GM12801 (cell line): Measurements from ENCODE around the gene ALPI.

Experiments used
- TF ChIP-seq, protein P1 (sequence below): IDR thresholded peaks from one replicate; pipeline ENCODE4 v1.5.1; 2011; ENCODE audit warnings: control low read depth; ENCODE audit not compliant: insufficient read length; ENCODE audit errors: extremely low read depth

Gene ALPI

GRCh38 chr2:232463701-232464543, 8.0 kb downstream of the ALPI start:
- TF ChIP-seq, protein P1, sequence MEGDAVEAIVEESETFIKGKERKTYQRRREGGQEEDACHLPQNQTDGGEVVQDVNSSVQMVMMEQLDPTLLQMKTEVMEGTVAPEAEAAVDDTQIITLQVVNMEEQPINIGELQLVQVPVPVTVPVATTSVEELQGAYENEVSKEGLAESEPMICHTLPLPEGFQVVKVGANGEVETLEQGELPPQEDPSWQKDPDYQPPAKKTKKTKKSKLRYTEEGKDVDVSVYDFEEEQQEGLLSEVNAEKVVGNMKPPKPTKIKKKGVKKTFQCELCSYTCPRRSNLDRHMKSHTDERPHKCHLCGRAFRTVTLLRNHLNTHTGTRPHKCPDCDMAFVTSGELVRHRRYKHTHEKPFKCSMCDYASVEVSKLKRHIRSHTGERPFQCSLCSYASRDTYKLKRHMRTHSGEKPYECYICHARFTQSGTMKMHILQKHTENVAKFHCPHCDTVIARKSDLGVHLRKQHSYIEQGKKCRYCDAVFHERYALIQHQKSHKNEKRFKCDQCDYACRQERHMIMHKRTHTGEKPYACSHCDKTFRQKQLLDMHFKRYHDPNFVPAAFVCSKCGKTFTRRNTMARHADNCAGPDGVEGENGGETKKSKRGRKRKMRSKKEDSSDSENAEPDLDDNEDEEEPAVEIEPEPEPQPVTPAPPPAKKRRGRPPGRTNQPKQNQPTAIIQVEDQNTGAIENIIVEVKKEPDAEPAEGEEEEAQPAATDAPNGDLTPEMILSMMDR = no peak

DNA sequence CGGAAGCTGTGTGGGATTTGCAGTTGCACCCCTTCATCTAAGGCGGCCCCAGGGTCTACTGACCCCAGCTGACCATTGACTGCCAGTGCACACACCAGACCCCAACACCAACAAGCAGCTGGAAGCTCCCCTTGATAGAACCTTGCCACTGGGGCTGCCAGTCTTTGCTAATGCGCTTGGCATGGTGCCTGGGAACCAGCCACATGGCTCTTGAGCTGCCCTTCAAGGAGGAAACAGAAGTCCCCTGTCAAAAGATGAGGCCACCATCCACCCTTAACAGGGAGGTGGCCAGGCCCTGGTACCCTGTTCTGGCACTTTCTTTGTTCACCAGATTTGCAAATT, 8.6 kb downstream of the ALPI start:
- TF ChIP-seq, protein P1 = no peak

GRCh38 chr2:232465061-232465460, 9.1 kb downstream of the ALPI start:
- TF ChIP-seq, protein P1 = no peak

DNA sequence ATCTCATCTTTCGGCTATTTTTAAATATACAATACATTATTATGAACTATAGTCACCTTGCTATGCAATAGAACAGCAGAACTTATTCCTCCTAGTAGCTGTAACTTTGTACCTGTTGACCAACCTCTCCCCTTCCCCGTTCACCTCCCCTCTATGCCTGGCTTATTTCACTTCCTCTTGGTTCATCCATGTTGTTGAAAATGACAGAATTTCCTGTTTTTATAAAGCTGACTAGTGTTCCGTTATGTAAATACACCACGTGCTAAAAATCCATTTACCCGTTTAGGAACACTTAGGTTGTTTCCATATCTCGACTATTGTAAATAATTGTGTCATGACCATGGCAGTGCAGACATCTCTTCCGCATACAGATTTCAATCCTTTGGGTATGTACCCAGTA, 10.3 kb downstream of the ALPI start:
- TF ChIP-seq, protein P1 = no peak

DNA sequence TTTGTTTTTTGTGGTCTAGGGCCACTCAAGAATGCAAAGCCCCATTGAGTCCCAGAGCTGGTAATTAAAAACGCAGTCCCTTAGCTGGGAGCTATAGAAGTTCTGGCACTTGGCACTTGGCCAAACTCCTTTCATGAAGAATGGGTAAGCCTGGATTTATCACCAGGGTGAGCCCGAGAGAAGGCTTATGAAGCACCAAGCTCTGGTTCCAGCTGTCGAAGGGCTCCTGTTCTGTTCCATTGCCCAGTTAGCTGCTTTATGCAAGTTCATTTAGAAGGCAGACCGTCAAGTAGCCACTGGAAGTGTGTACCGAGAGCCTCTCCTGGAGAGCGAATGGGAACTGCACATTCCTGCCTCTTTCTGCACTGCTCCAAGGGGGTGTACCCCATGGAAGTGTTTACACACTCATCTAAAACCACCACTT, 17.5 kb downstream of the ALPI start:
- TF ChIP-seq, protein P1 = no peak

- TF ChIP-seq, protein P1 = no peak
Measured at GRCh38 chr2:232476045-232476444, 20.1 kb downstream of the ALPI start.

DNA sequence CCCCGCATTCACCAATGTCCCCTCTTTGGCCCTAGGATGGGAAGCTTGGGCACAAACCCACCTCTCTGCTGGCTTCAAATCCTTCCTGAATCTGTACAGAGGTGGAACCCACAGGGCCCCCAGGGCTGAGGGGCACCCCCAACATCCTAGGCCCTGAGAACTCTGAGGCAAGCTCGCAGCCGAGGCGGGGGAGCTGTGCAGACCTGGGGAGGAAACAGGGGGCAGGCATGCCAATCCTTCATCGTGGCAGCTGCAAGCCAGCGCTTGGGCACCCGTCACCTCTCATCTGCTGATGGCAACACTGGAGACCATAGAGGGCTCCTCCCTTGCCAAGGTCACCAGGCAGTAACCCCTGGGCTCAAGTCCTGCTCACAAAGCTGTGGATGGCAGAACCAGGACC, 20.8 kb downstream of the ALPI start:
- TF ChIP-seq, protein P1 = no peak
